IMR-90 (cell line): ENCODE measurements around the gene DSP. TPM values are rescaled to one million over a fixed set of nuclear protein-coding genes. Genes with fewer than 3 reads are reported as not detected.

Experiments
- ATAC-seq: fragments of 200-7000 bp; cut with Tn5 transposase; 2 replicates; pipeline ENCODE4 v1.9.1; 2020; ENCODE audit warnings: low read depth, mild to moderate bottlenecking, moderate library complexity
- BruUV-seq: library from RNA; stranded (reverse); fragments of 400-500 nt; replicated peaks from 2 replicates; lab custom pipeline; 2021; lab: Mats Ljungman, UMichigan
- CTCF ChIA-PET: fragments of 300-600 bp; formaldehyde crosslinking; extraction: SDS; loops from one replicate; lab custom pipeline; 2021; ENCODE audit warnings: antibody characterized with exemption; lab: Yijun Ruan, JAX
- POLR2A ChIA-PET: fragments of 300-600 bp; sonication (Branson Sonifier 250); formaldehyde crosslinking; loops from one replicate; lab custom pipeline; 2022; ENCODE audit warnings: antibody characterized with exemption; ENCODE audit not compliant: unreplicated experiment; lab: Charles Lee
- DNase-seq: peaks from one replicate; pipeline ENCODE4 v3.0.0; 2013
- H2AFZ ChIP-seq: replicated peaks from 2 replicates; pipeline ENCODE3; 2013; ENCODE audit warnings: low read length, mild to moderate bottlenecking; ENCODE audit not compliant: poor library complexity
- H2AK5ac ChIP-seq: 2 replicates; pipeline ENCODE4 v1.6.1; 2013; ENCODE audit warnings: low read depth, low read length, inconsistent platforms
- H2AK9ac ChIP-seq: replicated peaks from 2 replicates; pipeline ENCODE3; 2013; ENCODE audit warnings: mild to moderate bottlenecking, low read depth, low read length, moderate library complexity; ENCODE audit not compliant: poor library complexity
- H2BK120ac ChIP-seq: 2 replicates; pipeline ENCODE4 v1.6.1; 2013; ENCODE audit warnings: low read depth, low read length, inconsistent platforms
- H2BK15ac ChIP-seq: 3 replicates; pipeline ENCODE4 v1.6.1; 2013; ENCODE audit warnings: low read depth, low read length, inconsistent platforms
- H2BK20ac ChIP-seq: 2 replicates; pipeline ENCODE4 v1.6.1; 2013; ENCODE audit warnings: low read depth, mild to moderate bottlenecking, inconsistent platforms, low read length, moderate library complexity
- H2BK5ac ChIP-seq: 2 replicates; pipeline ENCODE4 v1.6.1; 2013; ENCODE audit warnings: mild to moderate bottlenecking, low read depth, low read length, inconsistent platforms; ENCODE audit not compliant: poor library complexity, severe bottlenecking
- H3K14ac ChIP-seq: replicated peaks from 2 replicates; pipeline ENCODE4 v1.6.1; 2013; ENCODE audit warnings: low read depth, low read length, inconsistent platforms
- H3K18ac ChIP-seq: 2 replicates; pipeline ENCODE4 v1.6.1; 2013; ENCODE audit warnings: low read depth, low read length, control low read depth
- H3K23ac ChIP-seq: 2 replicates; pipeline ENCODE4 v1.6.1; 2013; ENCODE audit warnings: low read depth, low read length, inconsistent platforms
- H3K27ac ChIP-seq: 2 replicates; pipeline ENCODE4 v1.5.1; 2013; ENCODE audit warnings: mild to moderate bottlenecking, control low read depth, low read length; ENCODE audit not compliant: insufficient read depth
- H3K27me3 ChIP-seq: 2 replicates; pipeline ENCODE4 v1.6.1; 2013; ENCODE audit warnings: low read length; ENCODE audit not compliant: control insufficient read depth, insufficient read depth
- H3K36me3 ChIP-seq: 2 replicates; pipeline ENCODE4 v1.6.1; 2013; ENCODE audit warnings: low read length, mixed read lengths; ENCODE audit not compliant: control insufficient read depth, insufficient read depth
- H3K4ac ChIP-seq: 2 replicates; pipeline ENCODE4 v1.6.1; 2013; ENCODE audit warnings: low read depth, low read length, inconsistent platforms
- H3K4me1 ChIP-seq: 2 replicates; pipeline ENCODE4 v1.6.1; 2013; ENCODE audit warnings: low read length, mixed read lengths; ENCODE audit not compliant: control insufficient read depth, insufficient read depth
- H3K4me2 ChIP-seq: 2 replicates; pipeline ENCODE4 v1.6.1; 2013; ENCODE audit warnings: low read depth, mild to moderate bottlenecking, control low read depth, low read length, moderate library complexity
- H3K4me3 ChIP-seq: 2 replicates; pipeline ENCODE4 v1.5.1; 2013; ENCODE audit warnings: low read depth, mild to moderate bottlenecking, control low read depth, low read length, moderate library complexity; ENCODE audit not compliant: insufficient read depth
- H3K56ac ChIP-seq: 2 replicates; pipeline ENCODE4 v1.6.1; 2013; ENCODE audit warnings: low read length, inconsistent platforms; ENCODE audit not compliant: insufficient read depth; ENCODE audit errors: extremely low read depth
- H3K79me1 ChIP-seq, 2 experiments: 2 replicates each; pipeline ENCODE4 v1.6.1; 2013; ENCODE audit warnings: low read length in 2 of 2, inconsistent platforms in 1 of 2, low read depth in 1 of 2
- H3K9ac ChIP-seq: 2 replicates; pipeline ENCODE4 v1.6.1; 2013; ENCODE audit warnings: low read depth, low read length, control low read depth
- H3K9me1 ChIP-seq: 2 replicates; pipeline ENCODE4 v1.6.1; 2013; ENCODE audit warnings: low read length, inconsistent platforms; ENCODE audit not compliant: insufficient read depth
- H3K9me3 ChIP-seq: 2 replicates; pipeline ENCODE4 v1.6.1; 2013; ENCODE audit warnings: low read length; ENCODE audit not compliant: control insufficient read depth, insufficient read depth
- H4K20me1 ChIP-seq: 2 replicates; pipeline ENCODE4 v1.6.1; 2013; ENCODE audit warnings: low read length, inconsistent platforms; ENCODE audit not compliant: insufficient read depth
- H4K5ac ChIP-seq: 2 replicates; pipeline ENCODE4 v1.6.1; 2013; ENCODE audit warnings: mild to moderate bottlenecking, low read depth, low read length, control low read depth
- H4K8ac ChIP-seq, 2 experiments: 2 replicates each; pipeline ENCODE4 v1.6.1; 2013; ENCODE audit warnings: low read depth in 2 of 2, low read length in 2 of 2, control low read depth in 1 of 2, inconsistent platforms in 1 of 2
- H4K91ac ChIP-seq: 2 replicates; pipeline ENCODE4 v1.6.1; 2013; ENCODE audit warnings: low read depth, low read length, inconsistent platforms; ENCODE audit not compliant: insufficient read depth
- BHLHE40 ChIP-seq: fragments of 150-350 bp; IDR thresholded peaks from 2 replicates; pipeline ENCODE4 v1.6.1; 2016; ENCODE audit warnings: mild to moderate bottlenecking, low read depth, low read length
- CEBPB ChIP-seq: IDR thresholded peaks from 2 replicates; pipeline ENCODE4 v1.6.1; 2012; ENCODE audit warnings: low read depth, low read length, improper control_type of control experiment
- CHD1 ChIP-seq: IDR thresholded peaks from 2 replicates; pipeline ENCODE4 v1.6.1; 2012; ENCODE audit warnings: low read depth, low read length, improper control_type of control experiment
- CTCF ChIP-seq: conservative IDR thresholded peaks from 2 replicates; pipeline ENCODE4 v1.5.1; 2012; ENCODE audit warnings: mild to moderate bottlenecking, low read depth, low read length, improper control_type of control experiment
- MAFK ChIP-seq: IDR thresholded peaks from 2 replicates; pipeline ENCODE4 v1.6.1; 2012; ENCODE audit warnings: low read depth, low read length, improper control_type of control experiment
- MAZ ChIP-seq: IDR thresholded peaks from 2 replicates; pipeline ENCODE4 v1.6.1; 2012; ENCODE audit warnings: low read depth, mild to moderate bottlenecking, low read length, improper control_type of control experiment, moderate library complexity, borderline replicate concordance
- MXI1 ChIP-seq: IDR thresholded peaks from 2 replicates; pipeline ENCODE4 v1.6.1; 2012; ENCODE audit warnings: low read depth, mild to moderate bottlenecking, low read length, moderate library complexity, borderline replicate concordance
- NFE2L2 ChIP-seq: fragments of 150-350 bp; IDR thresholded peaks from 2 replicates; pipeline ENCODE4 v1.6.1; 2016; ENCODE audit warnings: low read depth, mild to moderate bottlenecking, low read length
- POLR2A ChIP-seq: IDR thresholded peaks from 2 replicates; pipeline ENCODE4 v1.6.1; 2012; ENCODE audit warnings: mild to moderate bottlenecking, low read depth, low read length
- RAD21 ChIP-seq: IDR thresholded peaks from 2 replicates; pipeline ENCODE4 v1.6.1; 2012; ENCODE audit warnings: low read length, improper control_type of control experiment
- RCOR1 ChIP-seq: IDR thresholded peaks from 2 replicates; pipeline ENCODE4 v1.6.1; 2012; ENCODE audit warnings: mild to moderate bottlenecking, low read length, improper control_type of control experiment; ENCODE audit not compliant: insufficient replicate concordance
- RFX5 ChIP-seq: IDR thresholded peaks from 2 replicates; pipeline ENCODE4 v1.8.0; 2012; ENCODE audit warnings: low read depth, mild to moderate bottlenecking, low read length, moderate library complexity
- SMC3 ChIP-seq: fragments of 150-350 bp; IDR thresholded peaks from 2 replicates; pipeline ENCODE4 v1.6.1; 2016; ENCODE audit warnings: low read depth, mild to moderate bottlenecking, antibody characterized with exemption, low read length, moderate library complexity
- USF2 ChIP-seq: fragments of 150-350 bp; IDR thresholded peaks from 2 replicates; pipeline ENCODE4 v1.6.1; 2017; ENCODE audit warnings: mild to moderate bottlenecking, antibody characterized with exemption, low read length, low read depth
- WGBS, 2 experiments: methylation state at CpG; one replicate each; pipeline versions ENCODE4 v1.1.5 to v1.1.7; 2013; ENCODE audit warnings: missing lambda C conversion rate in 2 of 2; ENCODE audit not compliant: insufficient read length in 1 of 2; ENCODE audit errors: extremely low coverage in 2 of 2; 5-methylcytosine and 5-hydroxymethylcytosine counted together
- dilution Hi-C: fragments of 300-500 bp; cut with HindIII; formaldehyde crosslinking; loops from one replicate; pipeline ENCODE4 v1.14.3; 2018; ENCODE audit warnings: low sequenced_read_pairs; ENCODE audit not compliant: unreplicated experiment
- in situ Hi-C: fragments of 300-500 bp; cut with MboI; formaldehyde crosslinking; loops from 3 replicates; pipeline ENCODE4 v1.14.3; 2019; ENCODE audit warnings: low sequenced_read_pairs, inconsistent platforms, mixed read lengths
- intact Hi-C: fragments of 100-400 bp; cut with micrococcal nuclease; formaldehyde crosslinking; loops from 2 replicates; pipeline ENCODE4 v1.10.0; 2022
- polyA plus RNA-seq, 3 experiments: library from polyadenylated mRNA; depleted of rRNA; stranded (reverse); fragments of >200 nt; gene quantifications; 2 replicates each; pipeline ENCODE4 v1.2.3, GENCODE V29; 2012; ENCODE audit warnings: low replicate concordance in 1 of 3
- total RNA-seq: library from RNA; depleted of rRNA; stranded (reverse); fragments of >200 nt; gene quantifications from 2 replicates; pipeline ENCODE4 v1.2.3, GENCODE V29; 2012

The DSP gene
- total and polyA plus RNA-seq, 2 of the 4 experiments (the other 2 are of a cell fraction): 7.1 to 20.1 TPM

DNA sequence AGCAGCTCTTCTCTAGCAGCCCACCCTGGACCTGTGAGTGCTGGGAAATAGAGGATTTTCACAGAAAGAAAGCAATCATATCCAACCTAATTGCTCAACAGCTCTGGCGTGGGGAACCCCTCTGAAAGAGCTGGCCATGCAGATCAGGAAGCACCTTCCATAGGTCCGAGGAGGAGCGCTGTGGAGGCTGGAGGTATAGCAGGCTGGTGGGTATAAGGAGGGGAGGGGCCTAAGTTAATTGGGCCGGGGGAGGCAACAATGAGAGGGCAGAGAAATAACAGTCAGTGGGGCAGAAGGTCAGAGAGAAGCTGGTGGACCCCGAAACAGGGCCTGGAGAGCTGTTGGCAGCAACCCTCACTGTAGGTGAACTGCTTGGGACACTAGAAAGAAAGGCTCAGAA is 89.3 kb downstream of the DSP start:
- in situ Hi-C loops (no loop called here), intact Hi-C loops (no loop called here), dilution Hi-C loops (no loop called here)
- no peak overlapping the region for H4K8ac ChIP-seq
- no peak overlapping the region for H3K4me3 ChIP-seq
- H3K79me1 ChIP-seq: no peaks in the 10 kb centered on the region
- no peak overlapping the region for H2BK20ac ChIP-seq
- no peak overlapping the region for H3K4me2 ChIP-seq
- DNase-seq (no peak), ATAC-seq (no peak)
- H3K9me1 ChIP-seq: no peaks in the 10 kb centered on the region
- H3K18ac ChIP-seq: no peak overlapping the region
- BruUV-seq: no TSS peak
- H4K20me1 ChIP-seq: no peaks in the 10 kb centered on the region
- 61% methylated on average over 3 of the region's 5 CpGs; no CpG with 5 or more reads in 1 of the 2 experiments for WGBS, 2 experiments
- H3K4me1 ChIP-seq: 0 out of 2 replicates have a peak, but pooled peaks cover 4% of the 10 kb centered on the region
- no peak overlapping the region for H2BK5ac ChIP-seq
- H2AK5ac ChIP-seq: no peak overlapping the region
- H3K27me3 ChIP-seq: peaks cover 6% of the 10 kb centered on the region; the same call in 1 of the 2 replicates
- ChIA-PET POLR2A (no interaction called here), CTCF (interaction anchor here (0.9 to 1.2 kb wide), 2 partner anchors 13 to 351 kb away, joined by 3 read pairs; no protein-coding TSS in a partner anchor)
- H3K56ac ChIP-seq: no peak overlapping the region
- H3K4ac ChIP-seq: no peak overlapping the region
- H3K9ac ChIP-seq: no peak overlapping the region
- TF ChIP-seq CTCF: no peak
- TF ChIP-seq NFE2L2: no peak
- no peak for TF ChIP-seq RFX5
- no peak for TF ChIP-seq RCOR1
- no peak for TF ChIP-seq POLR2A
- no peak for TF ChIP-seq CHD1
- no peak for TF ChIP-seq RAD21
- TF ChIP-seq CEBPB: no peak
- no peak for TF ChIP-seq MAFK
- no peak for TF ChIP-seq MXI1
- TF ChIP-seq MAZ: no peak
- TF ChIP-seq BHLHE40: no peak
- TF ChIP-seq SMC3: no peak
- no peak for TF ChIP-seq USF2
- H3K36me3 ChIP-seq: no peaks in the 10 kb centered on the region
- no peak overlapping the region for H2BK15ac ChIP-seq
- H3K14ac ChIP-seq: no peak overlapping the region
- no peak overlapping the region for H2AK9ac ChIP-seq
- H3K27ac ChIP-seq: no peak overlapping the region
- no peak overlapping the region for H2BK120ac ChIP-seq
- H4K91ac ChIP-seq: no peak overlapping the region
- H4K5ac ChIP-seq: no peak overlapping the region
- no peak overlapping the region for H2AFZ ChIP-seq
- no peak overlapping the region for H3K23ac ChIP-seq
- H3K9me3 ChIP-seq: no peaks in the 10 kb centered on the region
